HG03025 (cell line): Measurements from ENCODE around the gene NUDT4.
"Not testable (repeated sequence)": the region's sequence is repeated elsewhere in the genome, so short reads cannot be mapped to it uniquely, and the experiment has no call there.

Experiments
- ATAC-seq: cut with Tn5 transposase; IDR thresholded peaks from one replicate; pipeline ENCODE4 v1.9.1; 2021; ENCODE audit warnings: mild to moderate bottlenecking, moderate library complexity; ENCODE audit not compliant: unreplicated experiment, low FRiP score

Gene NUDT4

DNA sequence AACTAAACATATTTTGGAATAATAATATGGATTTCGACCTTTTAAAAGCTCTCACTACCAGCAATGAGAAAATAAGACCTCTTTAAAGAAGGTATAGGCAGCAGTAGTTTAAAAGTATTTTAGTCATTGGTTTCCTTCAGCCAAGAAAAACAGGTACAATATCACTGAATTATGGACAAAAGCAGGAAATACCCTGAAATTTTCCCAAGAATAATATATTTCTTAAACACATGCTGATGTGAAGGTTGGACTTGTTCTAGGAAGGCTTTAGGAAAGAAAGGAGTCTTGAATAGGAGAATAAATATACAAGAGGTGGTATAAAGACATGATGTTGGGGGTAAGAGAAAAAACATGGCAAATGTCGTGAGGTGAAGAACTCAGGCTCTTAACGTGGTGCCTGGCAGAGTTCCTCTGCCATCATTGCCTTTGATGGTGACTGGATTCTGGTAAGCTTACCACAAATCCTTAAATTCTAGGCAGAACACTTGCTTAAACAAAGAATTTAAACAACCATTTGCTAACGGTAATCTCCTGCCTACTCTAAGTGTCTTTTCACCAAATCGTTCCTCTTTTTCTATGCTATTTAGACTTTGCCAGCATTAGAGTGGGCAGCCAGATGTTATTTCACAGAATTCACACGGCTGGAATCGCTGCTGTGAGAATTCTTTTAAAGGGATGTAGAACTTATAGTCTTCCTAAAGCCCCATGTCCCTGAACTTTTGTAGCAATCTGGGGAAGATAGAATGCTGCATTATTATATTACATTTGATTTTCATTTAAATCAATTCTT, 11.9 kb upstream of the NUDT4 start:
- ATAC-seq: no peak

DNA sequence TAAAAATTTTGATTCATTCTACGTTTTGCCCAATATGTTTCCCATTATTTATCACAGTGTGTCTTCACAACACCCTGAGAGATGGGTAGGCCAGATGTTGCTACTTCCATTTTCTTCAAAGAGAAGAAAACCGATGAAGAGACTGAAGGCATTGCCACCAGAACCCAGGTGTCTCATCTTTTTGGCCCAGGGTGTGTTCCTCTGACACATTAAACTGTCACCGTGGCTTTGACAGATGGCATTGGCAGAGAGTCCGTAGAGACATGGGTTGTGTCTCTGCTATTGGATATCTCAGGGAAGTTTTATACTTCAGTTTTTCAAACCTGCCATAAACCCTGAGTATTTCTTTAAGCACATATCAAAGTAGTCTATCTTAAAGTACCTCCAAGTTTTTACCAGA, 11.3 kb upstream of the NUDT4 start:
- ATAC-seq: no peak

DNA sequence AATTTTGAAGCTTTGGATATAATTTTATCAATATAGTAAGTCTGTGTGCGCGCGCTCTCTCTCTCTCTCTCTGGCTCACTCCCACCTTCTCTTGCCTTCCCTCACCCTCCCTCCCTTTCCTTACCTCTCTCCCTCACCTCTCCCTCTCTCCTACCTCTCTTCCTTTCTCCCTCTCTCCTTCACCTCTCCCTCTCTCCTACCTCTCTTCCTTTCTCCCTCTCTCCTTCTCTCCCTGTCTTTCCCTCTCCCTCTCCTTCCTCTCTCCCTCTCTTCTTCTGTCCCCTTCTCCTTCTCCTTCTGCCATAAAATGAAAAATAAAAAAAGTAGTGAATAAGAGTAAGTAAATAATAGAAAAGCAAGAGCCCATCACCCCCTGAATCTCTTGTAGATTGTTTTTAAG, 9.0 kb upstream of the NUDT4 start:
- no peak for ATAC-seq

DNA sequence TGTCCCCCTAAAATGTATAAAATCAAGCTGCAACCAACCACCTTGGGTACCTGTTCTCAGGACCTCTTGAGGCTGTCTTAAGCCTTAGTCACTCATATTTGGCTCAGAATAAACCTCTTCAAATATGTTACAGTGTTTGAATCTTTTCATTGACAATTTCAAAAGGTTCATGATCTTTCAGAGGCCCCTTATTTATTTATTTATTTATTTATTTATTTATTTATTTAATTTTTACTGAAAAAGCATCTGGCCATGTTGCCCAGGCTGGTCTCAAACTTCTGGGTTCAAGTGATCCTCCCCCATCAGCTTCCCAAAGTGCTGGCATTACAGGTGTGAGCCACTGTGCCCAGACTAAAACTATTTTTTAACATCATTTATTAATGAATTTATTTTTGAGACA, 8.2 kb upstream of the NUDT4 start:
- no peak for ATAC-seq

DNA sequence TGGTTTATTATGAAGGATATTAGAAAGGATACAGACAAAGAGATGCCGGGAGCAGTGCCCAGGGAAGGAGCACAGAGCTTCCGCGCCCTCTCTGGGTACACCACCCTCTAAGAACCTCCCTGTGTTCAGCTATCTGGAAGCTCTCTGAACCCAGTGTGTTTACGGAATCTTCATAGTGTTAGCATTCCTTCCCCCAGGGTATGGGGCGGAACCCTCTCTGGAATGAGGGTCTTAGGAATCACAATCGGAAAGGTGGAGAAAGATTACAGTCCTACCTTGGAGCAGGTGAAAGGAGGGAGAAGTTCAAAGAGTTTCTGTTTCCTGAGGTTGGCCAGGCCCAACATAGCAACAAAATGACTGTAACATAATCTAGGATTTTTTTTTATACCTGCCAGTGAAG, 6.8 kb upstream of the NUDT4 start:
- ATAC-seq: no peak

DNA sequence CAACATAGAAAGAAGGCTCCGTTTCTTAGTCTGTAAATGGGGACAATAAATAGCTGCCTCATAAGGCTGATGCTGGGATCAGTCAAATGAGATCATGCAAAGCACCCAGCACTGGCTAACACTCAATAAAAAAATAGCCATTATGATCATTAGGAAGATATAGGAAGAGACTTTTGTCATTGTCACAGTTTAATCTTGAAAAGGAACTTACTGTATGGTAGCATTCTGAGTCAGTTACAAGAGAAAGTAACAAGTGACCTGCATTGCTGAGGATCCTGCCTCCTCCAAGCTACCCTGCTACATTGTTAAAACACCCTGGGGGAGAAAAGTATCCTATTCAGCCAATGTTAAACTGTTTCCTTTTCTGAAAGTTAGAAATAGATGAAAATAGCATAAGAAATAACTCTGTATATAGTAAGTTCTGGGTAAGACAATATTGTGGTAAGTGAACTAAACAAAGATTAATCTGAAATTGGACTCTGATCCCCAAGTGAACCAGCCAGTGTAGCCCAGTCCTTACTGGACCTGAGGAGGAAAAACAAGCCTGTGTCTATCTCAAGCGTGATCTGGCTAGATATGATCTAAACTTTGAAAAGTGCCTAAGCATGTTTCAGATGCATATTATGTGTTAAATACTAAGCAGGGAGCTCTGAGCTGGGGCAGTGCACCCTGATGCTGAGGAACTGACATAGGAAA, 3.6 kb upstream of the NUDT4 start:
- no peak for ATAC-seq

DNA sequence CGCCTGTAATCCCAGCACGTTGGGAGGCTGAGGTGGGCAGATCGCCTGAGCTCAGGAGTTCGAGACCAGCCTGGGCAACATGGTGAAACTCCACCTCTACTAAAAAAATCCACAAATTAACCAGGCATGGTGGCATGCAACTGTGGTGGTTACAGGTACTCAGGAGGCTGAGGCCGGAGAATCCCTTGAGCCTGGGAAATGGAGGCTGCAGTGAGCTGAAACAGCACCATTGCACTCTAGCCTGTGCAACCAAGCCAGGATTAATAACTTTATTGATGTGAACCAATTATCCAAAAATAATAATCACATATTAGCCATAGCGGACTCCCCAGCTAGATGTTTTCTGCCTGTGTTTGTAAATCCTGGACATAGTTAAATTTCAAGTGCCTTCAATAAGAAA, 1.8 kb upstream of the NUDT4 start:
- no peak for ATAC-seq

DNA sequence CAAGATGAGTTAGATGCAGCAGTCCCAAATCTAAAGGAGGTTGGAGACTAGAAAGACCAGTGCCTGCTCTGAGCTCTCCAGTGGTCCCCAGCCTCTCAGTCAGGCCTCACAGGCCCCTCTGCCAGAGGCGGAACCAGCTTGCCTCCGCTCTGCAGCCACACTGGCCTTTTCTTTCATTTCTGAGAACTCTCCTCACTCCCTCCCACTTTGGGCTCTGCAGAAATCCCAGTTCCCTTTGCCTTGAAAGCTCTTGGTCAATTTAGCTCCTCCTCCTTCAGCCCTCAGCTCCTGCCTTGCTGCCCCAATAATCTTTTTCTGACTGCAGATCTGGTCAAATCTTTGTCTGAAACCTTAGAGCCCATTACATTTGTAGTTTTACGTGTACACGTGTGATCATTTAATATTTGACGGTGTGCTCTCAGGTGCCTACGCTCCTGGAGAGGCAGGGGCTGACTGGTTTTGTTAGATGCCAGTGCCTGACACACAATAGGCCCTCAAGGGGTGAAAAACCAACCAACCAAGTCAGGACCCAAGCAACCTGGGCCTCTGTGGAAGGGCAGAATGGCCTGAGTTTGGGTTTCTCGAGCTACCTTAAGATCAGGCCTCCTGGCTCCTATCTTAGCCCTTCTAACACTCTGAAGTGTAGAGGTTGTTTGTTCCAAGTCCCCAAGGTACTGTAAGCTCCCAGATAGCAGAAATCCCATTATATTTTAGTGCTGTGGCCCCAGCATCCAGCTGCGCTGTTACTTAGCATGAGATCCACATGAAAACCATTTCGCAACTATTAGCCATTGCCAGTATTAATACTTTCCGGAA, 1.1 kb upstream of the NUDT4 start:
- no peak for ATAC-seq

DNA sequence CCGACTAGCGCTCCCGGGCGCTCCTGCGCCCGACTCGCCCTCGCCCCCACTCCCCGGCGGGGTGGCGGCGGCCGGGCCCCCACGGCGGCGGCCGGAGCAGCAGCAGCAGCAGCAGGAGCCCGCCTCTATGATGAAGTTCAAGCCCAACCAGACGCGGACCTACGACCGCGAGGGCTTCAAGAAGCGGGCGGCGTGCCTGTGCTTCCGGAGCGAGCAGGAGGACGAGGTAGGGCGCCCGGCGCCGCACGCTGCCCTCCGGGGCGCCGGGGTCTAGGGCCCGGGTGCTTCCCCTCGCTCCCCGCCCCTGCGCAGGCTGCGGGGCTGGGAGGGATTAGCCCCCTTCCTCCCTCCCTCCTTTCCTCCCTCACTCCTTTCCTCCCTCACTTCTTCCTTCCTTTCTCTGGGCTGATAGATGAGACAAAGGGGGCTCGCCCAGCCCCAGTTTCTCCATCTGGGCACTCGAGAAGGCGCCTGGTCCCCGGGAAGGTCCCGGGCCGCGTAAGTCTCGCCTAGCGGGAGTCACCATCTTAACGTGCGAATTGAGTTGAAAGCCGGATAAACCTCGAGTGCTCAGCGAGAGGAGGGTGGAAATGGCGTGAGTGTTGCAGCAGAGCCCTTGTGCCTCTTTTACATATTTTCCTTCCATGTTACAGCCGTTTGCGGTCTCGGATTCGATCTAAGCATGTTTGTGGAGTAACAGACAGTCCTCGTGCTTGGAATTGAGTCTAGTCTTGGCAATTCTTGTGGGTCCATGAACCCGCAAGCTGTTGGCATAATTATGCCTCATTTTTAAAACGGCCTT, 672 bp downstream of the NUDT4 start:
- ATAC-seq: peak; percentile 31

DNA sequence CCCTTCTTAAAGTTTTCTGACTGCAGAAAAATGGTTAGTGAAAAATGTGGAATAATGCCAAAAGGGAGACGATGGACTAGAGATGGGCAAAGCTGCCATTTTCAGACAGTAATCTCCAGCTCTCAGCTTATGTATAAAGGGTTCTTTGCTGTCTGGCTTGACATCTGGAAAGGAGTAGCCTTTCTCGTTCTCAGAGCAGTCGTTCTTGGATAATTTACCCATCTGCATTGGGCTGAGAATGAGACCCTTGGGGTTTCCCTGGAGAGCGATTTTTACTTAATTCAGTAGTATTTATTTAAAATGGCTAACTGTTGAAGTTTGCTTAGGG, 1.2 kb downstream of the NUDT4 start:
- ATAC-seq: no peak

DNA sequence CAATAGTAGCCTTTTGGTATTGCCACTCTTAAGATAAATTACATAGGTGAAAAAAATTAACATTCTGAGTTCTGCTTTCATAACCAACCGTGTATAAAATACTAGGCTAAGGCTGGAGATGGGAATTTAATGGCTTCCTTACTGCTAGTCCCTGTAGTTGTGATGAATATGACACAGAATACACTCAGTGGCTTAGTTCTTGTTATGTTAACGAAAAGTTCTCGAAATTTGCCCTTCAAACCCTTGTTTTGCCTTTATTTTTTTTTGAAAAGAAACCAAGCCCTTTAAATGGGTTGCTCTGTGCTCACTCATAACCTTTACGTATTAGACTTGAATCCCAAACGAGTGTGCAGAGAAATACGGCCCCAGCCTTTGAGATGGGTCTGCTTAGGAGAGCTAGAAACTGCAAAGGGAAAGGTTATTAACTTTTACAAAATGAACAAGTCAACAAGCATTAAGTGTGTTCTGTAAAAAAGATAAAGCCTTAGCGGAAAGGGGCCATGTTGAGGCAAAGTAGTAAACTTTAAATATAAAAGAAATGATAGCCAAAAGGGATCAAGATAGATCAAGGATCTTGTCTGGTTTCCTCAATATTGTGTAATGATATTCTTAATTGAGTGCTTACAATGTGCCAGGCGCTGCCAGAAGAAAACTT, 1.7 kb downstream of the NUDT4 start:
- ATAC-seq: no peak

DNA sequence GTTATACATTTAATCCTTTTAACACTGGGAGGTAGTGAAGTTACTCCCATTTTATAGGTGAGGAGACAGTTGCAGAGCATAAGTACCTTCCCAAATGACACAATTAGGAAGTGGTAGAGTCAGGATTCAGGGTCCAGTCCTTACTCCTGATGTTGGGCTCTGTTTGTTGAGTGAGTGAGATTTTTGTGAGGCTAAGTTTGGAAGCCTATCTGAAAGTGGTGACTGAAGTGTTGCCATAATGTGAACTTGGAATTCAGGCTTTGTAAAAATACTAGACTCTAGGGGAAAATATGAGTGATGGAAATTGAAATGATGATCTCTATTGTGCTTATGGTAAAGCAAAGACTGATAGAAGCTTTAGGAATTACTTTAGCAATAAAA, 2.2 kb downstream of the NUDT4 start:
- ATAC-seq: no peak

DNA sequence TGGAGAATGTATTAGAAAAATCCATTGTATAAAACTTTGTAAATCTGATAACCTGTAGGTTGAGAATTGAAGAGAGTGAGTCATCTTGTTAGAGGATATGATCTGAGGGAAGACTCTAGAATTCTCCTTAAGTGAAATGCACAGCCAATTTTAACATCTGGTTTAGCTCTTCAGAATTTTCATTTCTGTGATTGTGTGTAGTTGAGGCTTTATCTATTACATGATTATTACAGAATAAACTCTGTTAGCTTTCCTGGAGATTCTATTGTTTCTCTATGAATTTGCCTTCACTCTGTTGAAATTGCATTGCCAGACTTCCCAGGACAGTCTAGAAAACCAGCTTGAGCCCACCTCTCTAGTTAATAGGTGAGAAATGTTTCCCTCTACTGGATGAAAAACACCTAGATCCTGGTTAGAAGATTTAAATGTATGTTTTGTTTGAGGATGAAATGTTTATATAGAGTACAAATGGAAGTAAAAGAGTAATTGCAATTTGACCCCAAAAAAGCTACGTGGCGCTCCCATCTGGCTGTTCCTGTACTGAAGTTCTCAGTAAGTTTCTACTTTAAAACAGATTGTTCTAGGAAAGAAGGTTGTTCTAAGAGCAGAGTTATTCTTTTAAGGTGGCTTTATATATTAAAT, 2.9 kb downstream of the NUDT4 start:
- no peak for ATAC-seq

DNA sequence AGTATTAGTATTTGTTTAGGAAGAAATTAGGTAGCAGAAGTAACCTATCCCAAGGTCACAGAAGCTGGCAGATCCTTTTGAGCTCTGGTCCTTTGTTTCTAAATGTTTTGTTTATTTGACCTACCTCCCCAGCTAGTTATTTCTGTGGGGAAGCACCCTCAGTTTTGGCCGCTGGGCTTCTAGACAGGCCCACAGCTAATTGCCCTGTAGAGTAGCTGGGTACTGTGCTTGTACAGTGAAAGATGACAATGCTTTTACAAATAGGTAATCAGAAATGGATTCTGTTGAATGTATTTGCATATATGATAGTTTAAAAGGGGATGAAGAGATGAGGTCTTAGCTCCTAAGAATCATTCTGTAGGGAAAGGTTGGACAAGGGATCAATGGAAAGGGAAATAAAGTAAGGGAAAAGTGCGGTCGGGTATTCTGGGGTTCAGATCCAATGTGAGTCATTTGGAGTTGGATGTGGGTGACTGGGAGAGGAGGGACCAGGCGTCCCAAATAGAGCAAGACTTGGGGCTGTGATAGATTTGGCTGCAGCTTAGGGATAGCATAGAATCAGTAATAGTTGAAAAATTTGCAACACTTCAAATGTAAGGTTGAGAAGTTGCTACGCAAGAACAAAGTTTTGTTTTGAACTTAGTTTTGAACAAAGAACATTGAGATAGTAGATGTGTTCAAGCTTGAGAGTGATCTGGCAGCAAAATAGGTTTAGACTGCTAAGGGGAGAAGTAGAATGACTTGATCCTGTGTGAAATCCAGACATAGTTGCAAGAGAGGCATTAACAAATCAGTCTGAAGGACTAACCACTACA, 3.6 kb downstream of the NUDT4 start:
- no peak for ATAC-seq

DNA sequence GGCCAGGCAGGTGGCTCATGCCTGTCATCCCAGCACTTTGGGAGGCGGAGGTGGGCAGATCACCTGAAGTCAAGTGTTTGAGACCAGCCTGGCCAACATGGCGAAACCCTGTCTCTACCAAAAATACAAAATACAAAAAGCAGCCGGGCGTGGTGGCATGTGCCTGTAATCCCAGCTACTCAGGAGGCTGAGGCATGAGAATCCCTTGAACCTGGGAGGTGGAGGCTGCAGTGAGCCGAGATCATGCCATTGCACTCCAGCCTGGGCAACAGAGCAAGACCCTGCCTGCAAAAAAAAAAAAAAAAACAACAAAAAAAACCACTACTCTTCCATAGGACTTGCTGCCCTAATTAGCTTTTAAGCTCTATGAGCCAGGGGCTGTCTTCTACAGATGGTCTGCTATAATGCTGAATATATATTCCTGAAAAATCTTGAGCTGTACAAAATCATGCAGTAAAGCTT, 4.3 kb downstream of the NUDT4 start:
- not testable (repeated sequence) for ATAC-seq

DNA sequence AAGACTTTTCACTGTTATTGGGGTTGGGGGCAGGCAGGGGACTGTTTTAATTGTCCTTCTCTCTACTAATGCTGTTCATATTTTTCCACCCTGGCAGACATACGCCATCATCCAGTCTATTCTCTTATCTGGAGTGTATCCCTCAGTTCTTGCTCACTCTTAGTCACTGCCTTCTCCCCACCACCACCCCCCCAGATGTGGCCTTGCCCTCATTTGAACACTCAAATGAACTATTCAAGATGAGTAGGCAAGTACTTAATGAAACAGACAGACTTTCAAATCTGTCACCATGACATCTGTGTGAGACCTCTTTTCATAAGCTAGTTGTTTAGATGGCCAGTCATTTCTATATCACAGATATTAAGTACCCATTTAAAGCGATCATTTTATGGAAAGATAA, 10.1 kb downstream of the NUDT4 start:
- no peak for ATAC-seq

DNA sequence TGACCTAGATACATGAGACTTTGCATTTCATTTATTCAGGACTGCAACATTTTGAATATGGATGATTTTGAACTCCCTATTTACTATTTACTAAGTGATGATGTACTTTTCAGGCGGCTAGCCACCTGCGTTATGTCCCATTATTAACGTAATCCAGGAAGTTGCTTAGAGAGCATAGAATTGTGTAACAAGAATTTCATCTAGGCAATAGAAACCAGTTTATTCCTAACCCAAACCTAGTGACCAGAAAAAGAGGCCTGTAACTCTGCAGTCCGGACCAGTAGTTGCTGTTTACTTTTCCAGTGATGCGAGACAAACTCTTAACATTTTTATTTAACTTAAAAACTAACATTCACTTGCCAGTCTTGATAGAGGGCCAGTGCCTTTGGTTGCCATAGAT, 12.3 kb downstream of the NUDT4 start:
- no peak for ATAC-seq

DNA sequence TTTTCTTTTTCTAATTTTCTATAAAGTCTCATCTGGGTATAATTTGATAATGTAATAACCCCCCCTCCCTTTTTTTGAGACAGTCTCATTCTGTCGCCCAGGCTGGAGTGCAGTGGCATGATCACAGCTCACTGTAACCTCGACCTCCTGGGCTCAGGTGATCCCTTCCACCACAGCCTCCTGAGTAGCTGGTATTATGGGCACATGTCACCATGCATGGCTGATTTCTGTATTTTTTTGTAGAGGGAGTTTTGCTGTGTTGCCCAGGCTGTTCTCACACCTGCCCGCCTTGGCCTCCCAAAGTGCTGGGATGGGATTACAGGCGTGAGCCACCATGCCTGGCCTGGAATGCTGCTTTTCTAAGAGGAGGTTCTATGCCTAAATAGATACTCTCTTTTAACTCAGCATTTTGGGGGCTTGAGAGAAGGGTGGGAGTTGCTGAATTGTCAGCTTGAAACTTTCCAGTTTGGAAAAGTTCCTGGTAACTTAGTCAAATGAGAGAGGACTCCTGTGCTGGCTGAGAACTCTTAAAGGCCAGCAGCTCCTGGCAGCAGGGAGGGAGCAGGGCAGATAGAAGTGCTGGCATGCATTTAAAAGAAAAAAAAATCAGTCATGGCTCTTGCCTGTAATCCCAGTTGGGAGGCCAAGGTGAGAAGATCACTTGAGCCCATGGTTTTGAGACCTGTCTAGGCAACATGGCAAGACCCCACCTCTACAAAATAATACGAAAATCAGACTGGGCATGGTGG, 13.0 kb downstream of the NUDT4 start:
- no peak for ATAC-seq
